NCI-H1694 (cell line): Measurements from ENCODE around the gene CARS1.
"Not testable (repeated sequence)": the region's sequence is repeated elsewhere in the genome, so short reads cannot be mapped to it uniquely, and the experiment has no call there.

Source experiments
- DNase-seq: peaks from one replicate; lab custom pipeline; 2025; lab: John Stamatoyannopoulos, UW

CARS1 gene

DNA sequence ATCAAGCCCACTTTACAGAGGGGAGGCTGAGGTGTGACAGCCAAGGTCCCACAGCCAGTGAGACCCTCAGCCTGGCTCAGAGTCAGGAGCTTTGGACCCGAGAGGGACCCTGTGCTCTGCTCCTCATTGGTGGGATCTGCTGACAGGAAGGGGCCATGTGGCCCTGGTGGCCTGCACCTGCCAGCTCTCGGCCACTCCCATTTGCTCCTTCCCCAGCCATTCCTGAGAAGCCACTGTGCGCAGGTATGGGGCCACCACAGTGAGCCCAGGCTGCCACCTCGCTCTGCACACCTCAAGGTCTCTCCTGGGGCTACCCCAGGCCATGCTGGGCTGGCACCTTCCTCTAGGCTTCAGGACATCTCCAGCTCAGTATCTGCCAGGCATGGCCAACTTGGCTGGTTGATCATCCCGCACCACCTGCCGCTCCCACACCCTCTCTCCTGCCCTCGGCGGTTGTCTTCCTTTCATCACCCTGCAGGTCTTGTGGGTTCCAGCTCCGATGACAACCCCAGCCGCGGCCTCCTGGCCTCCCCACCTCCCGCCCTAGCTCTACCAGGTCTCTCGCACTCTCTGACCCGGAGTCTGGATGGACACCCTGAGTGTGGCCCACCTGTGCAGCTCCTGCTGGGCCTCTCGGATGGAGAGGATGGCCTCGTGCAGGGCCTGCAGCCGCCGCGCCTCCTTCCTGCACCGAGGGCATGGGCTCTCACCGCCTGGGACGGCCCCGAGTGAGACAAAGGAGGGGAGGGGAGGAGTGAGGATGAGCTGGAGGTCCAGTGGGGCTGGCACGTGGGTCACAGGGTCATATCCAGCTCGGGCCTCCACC is 32.2 kb upstream of the CARS1 start:
- no peak for DNase-seq

DNA sequence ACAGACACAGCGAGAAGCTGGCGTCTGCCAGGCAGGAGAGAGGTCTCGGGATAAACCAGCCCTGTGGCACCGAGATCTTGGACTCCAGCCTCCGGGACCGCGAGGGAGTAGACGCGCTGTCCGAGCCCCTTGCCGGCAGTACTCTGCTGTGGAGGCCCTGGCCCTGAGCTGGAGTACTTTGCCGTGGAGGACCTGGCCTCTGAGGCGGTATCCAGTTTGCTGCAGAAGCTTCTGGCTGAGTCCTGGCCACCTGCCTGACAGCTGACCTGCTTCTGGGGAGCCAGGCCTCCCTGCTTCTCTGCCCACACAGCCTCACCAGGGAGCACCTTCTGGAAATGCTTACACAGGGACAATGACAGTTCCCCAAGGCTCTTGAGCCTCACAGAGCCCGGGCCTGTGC is 31.6 kb upstream of the CARS1 start:
- DNase-seq, result no peak

DNA sequence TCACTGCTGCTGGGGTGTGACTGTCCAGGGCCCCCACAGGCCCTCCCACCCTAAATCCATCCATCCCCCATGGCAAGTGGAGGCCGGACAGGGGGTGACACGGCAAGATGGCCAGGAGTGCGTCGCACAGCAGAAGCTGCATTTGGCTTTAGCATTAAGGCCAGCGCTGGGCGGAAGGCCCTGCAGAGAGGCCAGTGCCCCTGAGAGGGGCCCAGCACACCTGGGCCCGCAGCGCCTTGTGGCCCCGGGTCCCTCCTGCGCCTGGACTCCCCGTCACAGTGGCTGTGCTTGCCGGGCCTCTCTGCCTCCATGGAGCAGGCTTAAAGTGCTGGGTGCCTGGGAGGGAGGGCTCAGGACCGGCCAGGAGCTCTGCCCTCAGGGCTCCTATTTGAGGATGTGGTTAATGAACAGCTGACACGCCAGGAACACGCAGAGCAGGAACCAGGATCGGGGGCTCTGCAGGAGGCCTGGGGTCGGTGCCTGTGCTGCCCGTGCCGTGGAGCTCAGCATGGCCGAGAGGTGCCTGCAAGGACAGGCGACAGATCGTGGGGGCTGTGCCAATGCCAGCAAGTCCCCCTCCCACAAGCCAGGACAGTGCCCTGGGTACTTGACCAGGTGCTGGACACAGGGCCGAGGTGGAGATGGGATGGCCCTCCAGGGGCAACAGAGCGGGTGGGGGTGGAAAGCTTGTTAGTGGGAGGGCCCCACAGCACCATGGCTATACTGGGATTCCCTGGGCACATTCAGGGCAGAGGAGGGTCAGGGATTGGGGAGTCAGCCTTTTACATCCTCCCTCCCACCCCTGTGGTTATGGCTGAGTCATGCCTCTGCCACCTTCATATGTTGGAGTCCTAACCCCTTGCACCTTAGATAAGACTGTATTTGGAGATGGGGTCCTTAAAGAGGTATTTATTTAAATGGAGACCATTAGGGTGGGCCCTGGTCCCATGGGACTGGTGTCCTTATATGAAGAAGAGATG is 30.9 kb upstream of the CARS1 start:
- no peak for DNase-seq

DNA sequence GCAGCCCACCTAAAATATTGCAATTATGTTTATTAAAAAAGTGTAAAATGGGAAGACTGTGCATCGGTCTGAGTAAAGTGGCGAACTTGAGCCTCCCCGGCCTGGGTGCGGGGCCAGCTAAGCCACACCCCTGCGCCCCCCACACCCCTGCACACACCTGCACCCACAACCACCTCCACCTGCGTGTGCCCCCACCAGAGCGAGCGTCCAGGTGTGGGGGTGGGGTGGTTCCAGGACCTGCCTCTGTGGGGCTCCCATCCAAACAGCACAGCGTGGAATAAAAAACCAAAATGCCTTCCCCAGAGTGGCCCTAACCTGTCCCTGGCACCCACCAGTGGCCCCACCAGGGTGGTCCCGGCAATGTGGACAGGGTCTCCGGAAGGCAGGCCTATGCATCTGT is 30.1 kb upstream of the CARS1 start:
- DNase-seq, result no peak

DNA sequence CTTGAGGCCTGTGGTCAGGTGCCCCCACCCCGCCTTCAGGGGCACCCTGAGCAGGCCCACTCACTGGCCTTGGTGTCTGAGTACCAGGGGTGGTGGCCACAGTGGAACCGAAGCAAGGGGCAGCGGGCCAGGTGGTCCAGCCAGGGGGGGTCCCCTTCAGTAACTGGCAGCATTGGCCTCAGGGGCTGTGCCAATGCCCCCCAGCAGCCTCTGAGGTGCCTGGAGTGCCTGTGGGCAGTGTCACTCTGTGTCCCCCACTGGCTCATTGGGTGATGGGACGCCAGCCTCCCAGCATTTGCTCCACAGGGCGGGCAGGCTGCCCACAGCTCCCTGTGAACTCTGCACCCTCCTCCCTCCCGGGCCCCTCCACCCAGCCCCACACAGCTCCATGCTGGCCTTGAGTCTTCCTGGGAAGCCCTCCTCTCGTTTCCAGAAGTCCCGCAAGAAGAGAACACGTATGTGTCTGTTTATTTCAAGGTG is 29.5 kb upstream of the CARS1 start:
- no peak for DNase-seq

DNA sequence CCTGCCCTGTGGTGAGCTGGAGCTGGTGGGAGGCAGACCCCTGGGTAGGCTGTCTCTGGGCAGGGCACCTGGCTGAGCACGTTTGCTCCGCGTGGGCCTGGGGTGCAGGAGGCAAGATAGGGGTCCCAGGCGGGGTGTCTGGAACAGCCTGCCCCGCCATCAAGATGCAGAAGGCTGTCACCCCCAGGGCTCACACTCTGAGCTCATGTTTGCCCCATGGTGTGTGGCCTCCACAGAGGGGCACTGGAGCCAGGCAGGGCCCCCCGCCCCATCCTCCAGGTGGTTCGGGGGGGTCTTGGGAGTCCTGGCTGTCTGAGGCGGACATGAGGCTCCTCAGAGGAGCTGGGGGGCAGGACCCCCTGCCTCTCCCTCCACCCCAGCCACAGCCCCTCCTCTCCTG is 28.9 kb upstream of the CARS1 start:
- no peak for DNase-seq

DNA sequence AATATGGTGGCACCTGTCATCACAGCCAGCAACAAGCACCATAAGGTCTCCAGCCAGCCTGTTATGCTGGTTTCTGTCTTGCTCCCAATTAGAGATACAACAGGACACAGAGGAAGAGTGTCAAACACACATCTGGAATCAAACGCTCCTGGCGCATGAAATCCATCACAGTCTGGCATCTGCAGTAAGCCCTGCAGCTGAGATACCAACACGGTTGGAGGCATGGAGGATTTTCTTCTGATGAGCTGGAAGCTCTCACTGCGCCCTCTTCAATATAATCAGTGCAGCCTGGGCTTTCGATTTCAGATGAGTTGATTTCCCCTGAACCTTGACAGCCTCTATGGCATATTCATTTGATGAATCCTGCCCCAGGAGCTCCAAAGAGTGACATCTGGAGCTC is 27.8 kb upstream of the CARS1 start:
- no peak for DNase-seq

DNA sequence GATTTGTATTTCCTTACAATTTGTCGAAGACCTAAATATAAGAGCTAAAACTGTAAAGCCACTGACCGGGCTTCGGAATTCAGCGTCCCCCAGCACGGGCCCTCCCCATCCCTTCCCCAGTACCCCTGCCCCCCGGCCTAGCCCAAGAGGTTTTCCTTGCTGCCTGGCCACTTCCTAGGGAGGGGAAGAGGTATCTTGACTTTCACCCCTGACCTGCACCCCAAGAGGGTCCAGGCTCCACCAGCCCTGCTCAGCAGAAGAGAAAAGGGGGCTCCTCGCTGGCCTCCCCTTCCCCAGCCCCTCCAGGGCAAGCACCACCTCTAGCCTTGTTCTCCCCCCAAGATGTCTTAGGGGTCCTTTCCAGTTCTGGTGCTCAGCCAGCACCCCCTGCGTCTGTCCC is 26.1 kb upstream of the CARS1 start:
- DNase-seq, result no peak

DNA sequence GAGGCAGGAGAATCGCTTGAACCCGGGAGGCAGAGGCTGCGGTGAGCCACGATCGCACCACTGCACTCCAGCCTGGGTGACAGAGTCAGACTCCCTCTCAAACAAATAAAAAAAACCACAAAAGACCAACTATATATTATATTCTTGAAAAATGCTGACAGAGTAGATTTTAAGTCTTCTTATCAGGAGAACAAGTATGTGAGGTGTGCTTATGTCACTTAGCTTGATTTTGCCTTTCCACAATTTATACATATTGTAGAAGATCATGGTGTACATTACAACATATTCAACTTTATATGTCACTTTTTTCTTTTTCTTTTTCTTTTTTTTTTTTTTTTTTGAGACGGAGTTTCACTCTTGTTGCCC is 24.1 kb upstream of the CARS1 start:
- DNase-seq, result no peak

DNA sequence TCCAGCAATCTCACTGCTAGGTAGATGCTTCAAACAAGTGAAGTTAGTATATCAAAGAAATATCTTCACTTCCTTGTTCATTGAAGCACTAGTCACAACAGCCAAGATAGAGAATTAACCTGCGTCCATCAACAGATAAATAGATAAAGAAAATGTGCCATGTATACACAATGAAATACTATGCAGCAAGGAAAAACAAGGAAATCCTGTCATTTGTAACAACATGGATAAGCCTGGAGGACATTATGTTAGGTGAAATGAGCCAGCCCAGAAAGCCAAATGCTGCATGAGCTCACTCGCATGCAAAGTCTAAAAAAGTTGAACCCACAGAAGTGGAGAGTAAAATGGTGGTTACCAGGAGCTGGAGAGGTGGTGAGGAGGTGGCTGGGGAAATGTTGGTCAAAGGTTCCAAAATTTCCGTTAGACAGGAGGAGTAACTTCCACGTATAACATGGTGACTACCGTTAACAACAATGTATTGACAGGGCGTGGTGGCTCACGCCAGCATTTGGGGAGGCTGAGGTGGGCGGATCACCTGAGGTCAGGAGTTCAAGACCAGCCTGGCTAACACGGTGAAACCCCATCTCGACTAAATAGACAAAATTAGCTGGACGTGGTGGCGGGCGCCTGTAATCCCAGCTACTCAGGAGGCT is 23.6 kb upstream of the CARS1 start:
- no peak for DNase-seq

DNA sequence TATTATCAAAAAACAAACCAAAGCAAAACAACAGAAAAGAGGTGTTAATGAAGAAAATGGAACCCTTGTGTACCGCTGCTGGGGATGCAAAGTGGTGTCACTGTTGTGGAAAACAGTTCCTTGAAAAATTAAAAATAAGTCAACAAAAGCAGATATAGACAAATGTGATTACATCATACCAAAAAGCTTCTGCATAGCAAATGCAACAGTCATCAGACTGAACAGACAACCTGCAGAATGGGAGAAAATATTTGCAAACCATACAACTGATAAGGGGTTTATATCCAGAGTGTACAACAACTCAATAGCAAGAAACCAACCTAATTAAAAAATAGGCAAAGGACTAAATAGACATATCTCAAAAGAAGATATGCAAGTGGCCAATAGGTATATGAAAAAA is 22.9 kb upstream of the CARS1 start:
- DNase-seq, result no peak

DNA sequence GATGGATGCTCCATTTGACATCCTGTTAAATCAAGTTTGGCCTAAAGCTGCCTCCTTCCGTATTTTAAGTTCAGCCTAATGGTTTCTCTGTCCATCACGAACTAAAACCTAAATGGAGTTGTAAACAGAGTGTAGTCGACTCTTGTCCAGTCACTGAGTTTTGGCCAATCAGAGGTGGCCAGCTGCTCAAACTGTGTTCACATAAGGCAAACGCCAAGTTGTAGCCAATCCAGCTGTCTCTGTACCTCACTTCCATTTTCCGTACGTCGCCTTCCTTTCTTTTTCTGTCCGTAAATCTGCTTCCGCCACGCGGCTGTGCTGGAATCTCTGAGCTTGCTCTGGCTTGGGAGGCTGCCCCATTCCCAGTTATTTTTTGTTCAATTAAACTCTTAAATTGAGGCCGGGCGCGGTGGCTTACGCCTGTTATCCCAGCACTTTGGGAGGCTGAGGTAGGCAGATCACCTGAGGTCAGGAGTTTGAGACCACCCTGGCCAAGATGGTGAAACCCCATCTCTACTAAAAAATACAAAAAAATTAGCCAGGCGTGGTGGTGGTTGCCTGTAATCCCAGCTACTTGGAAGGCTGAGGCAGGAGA is 20.7 kb upstream of the CARS1 start:
- no peak for DNase-seq

DNA sequence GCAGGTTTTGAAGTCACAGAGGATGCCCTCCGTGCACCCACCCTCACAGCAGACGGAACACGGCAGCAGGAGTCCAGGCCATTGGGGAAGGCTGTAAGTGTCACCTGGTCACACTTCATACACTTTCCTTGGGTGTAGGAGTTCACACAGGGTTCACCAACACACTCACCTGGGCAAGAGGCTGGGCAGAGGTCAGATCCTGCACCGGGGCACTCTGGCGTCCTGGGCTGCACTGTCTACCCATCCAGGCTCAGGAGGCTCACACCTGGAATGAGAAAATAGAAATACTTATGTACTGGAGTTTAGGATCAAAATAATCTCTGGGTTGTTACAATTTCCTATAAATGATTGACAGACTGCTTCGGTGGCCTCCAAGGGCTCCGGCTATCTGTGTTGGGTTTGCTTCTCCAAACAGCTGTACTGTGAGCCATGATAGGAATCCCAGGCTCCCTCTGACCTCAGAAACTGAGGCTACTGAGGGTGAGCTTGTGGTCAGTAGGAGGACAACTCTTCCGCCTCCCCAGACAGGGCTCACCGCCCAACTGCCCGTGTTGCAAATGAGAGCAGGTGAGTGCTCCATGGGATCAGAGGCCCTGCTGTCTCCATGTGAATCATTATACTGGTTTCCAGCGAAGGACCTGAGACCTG is 20.1 kb upstream of the CARS1 start:
- no peak for DNase-seq

DNA sequence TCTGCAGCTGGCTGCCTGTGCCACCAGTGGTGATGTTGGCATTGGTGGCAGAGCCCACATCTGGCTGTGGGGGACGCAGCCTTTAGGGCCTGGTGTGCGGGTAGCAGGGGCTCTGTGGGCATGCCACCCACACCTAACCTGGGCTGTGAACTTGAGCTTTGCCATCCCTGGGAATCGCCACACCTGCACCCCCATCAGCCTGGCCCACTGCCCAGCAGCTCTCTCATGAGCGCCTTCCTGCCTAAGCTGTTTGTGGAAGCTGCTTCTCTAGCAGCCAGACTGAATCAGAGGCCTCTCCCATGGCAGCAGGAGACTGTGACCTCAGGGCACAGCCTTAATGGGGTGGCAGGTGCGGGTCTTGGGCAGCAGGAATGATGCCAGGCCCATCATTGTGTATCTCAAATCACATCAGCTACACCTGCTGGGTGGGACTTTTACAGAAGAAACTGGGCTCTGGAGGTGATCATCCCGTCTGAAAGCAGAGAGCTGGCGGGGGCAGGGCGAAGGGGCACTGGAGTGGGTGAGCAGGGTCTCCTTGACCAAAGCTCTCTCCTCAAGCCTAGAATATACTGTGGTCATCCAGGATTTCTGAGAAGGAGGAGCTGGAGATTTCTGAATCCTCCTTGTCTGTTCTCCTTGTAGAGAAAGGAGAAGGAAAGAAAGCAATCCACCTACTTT is 17.8 kb upstream of the CARS1 start:
- DNase-seq, result no peak

DNA sequence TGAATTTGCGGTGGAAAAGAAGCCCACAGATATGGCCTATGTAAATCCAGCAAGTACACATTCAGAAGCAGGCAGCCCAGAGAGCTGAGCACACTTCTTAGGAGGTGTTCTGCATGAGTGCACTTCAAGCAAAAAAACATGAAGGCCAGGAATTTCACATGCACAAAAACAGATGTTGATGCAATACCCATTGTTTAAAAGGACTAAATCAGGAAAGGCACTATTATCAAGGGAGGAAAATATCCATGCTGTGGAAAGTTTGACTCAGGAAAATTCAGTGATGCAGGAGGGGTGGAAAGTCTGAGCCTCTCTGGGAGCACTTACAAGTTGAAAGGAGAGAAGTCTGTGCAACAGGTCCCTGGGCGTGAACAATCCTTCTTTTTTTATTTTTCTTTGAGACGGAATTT is 15.8 kb upstream of the CARS1 start:
- DNase-seq, result no peak

DNA sequence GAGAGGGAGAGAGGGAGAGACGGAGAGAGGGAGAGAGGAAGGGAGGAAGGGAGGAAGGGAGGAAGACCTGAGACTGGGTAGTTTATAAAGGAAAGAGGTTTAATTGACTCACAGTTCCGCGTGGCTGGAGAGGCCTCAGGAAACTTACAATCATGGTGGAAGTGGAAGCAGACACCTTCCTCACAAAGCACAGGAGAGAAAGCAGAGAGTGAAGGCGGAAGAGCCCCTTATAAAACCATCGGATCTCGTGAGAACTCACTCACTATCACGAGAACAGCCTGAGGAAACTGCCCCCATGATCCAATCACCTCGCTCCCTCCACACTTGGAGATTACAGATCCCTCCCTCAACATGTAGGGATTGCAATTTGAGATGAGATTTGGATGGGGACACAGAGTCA is 12.2 kb upstream of the CARS1 start:
- DNase-seq, result no peak

DNA sequence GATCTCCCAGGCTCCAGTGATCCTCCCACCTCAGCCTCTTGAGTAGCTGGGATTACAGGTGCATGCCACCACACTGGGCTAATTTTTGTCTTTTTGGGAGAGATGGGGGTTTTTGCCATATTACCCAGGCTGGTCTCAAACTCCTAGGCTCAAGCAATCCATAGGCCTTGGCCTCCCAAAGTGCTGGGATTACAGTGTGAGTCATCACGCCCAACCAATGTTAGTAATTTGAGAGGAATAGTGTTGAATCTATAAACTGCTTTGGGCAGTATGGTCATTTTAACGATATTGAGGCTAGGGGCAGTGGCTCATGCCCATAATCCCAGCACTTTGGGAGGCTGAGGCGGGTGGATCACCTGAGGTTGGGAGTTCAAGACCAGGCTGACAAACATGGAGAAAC is 9.1 kb upstream of the CARS1 start:
- DNase-seq, result not testable (repeated sequence)

DNA sequence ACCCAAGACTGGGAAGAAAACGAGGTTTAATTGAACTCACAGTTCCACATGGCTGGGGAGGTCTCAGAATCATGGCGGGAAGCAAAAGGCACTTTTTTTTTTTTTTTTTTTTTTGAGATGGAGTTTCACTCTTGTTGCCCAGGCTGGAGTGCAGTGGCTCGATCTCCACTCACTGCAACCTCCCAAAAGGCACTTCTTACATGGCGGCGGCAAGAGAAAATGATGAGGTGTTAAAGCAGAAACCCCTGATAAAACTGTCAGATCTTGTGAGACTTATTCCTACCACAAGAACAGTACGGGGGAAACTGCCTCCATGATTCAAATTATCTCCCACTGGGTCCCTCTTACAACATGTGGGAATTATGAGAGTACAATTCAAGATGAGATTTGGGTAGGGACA is 7.5 kb upstream of the CARS1 start:
- not testable (repeated sequence) for DNase-seq

DNA sequence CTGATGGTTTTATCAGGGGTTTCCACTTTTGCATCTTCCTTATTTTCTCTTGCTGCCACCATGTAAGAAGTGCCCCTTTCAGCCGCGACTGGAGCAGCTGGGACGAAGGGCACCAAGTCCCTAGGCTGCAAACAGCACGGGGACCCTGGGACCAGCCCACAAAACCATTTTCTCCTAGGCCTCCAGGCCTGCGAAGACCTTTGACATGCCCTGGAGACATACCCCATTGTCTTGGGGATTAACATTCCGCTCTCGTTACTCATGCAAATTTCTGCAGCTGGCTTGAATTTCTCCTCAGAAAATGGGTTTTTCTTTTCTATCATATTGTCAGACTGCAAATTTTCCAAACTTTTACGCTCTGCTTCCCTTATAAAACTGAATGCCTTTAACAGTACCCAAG is 6.7 kb upstream of the CARS1 start:
- DNase-seq, result not testable (repeated sequence)

DNA sequence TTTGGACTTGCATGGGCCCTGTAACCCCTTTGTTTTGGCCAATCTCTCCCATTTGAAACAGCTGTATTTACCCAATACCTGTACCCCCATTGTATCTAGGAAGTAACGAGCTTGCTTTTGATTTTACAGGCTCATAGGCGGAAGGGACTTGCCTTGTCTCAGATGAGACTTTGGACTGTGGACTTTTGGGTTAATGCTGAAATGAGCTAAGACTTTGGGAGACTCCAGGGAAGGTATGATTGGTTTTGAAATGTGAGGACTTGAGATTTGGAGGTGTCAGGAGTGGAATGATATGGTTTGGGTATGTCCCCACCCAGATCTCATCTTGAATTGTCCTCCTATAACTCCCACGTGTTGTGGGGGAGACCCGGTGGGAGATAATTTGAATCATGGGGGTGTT is 6.2 kb upstream of the CARS1 start:
- not testable (repeated sequence) for DNase-seq

DNA sequence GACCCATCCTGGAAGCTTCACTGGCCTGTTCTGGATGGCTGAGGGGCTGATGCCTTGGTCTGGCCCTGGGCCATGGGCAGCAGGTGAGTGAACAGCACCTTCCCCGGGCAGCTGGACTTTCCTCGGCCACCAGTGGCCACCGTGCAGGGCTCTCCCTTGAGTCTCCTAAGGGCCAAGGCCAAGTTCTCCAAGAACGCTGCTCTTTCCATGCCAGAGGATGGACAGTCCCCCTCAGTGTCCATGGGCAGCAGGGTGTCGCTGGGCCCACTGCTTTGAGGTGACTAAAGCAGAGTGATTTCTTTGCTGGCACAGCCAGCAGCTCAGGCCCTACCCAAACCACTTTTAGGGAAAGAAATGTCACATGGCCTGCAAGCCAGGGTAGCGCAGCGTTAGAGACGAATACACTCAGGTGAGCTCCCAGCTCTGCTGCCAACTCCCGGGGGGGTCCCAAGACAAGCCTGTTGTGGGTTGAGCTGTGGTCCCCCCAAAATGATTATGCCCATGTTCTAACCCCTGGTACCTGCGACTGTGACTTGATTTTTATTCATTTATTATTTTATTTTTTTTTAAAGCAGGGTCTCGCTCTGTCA is 3.3 kb upstream of the CARS1 start:
- DNase-seq, result no peak
